ENCODE measurements around the gene ZNF507. TPM values are rescaled to one million over a fixed set of nuclear protein-coding genes. Genes with fewer than 3 reads are reported as not detected.
A peak's percentile ranks its signal among the peaks of the same experiment; 100 is the strongest.

ZNF507 gene
- total RNA-seq, 1 donor from 2014 or later: 17.0 TPM

GRCh38 chr19:32333227-32333626, 12.2 kb upstream of the ZNF507 start:
- Mint-ChIP-seq H3K27ac (ENCODE audit: unreplicated experiment) (no peak overlapping the region), H3K9me3 (ENCODE audit: low read depth) (no peaks in the 10 kb centered on the region), H3K27me3 (ENCODE audit: low read depth) (peaks cover 6% of the 10 kb centered on the region), H3K36me3 (ENCODE audit: low read depth) (no peaks in the 10 kb centered on the region), H3K4me3 (ENCODE audit: unreplicated experiment) (no peak overlapping the region), H3K4me1 (ENCODE audit: low read depth) (no peaks in the 10 kb centered on the region)
- no peak for TF ChIP-seq CTCF (IDR thresholded peaks at IDR 0.05)
- DNase-seq (ENCODE audit: low spot score): no peak

- no peaks in the 10 kb centered on the region for H3K9me3 Mint-ChIP-seq (ENCODE audit: low read depth)
These were observed 8.9 kb upstream of the ZNF507 start for GRCh38 chr19:32336259-32337083.

GRCh38 chr19:32337084-32337808, 8.2 kb upstream of the ZNF507 start:
- H3K4me3 Mint-ChIP-seq (ENCODE audit: unreplicated experiment): no peak overlapping the region
- no peak overlapping the region for H3K27ac Mint-ChIP-seq (ENCODE audit: unreplicated experiment)
- no peak for TF ChIP-seq CTCF (IDR thresholded peaks at IDR 0.05)
- H3K36me3 Mint-ChIP-seq (ENCODE audit: low read depth): no peaks in the 10 kb centered on the region
- DNase-seq (ENCODE audit: low spot score): no peak
- no peaks in the 10 kb centered on the region for H3K9me3 Mint-ChIP-seq (ENCODE audit: low read depth)
- no peaks in the 10 kb centered on the region for H3K4me1 Mint-ChIP-seq (ENCODE audit: low read depth)
- peaks cover 6% of the 10 kb centered on the region for H3K27me3 Mint-ChIP-seq (ENCODE audit: low read depth)

More at GRCh38 chr19:32336259-32337083, 8.9 kb upstream of the ZNF507 start:
- DNase-seq (ENCODE audit: low spot score): no peak
- peak; percentile 45 for TF ChIP-seq CTCF (IDR thresholded peaks at IDR 0.05)
- Mint-ChIP-seq H3K36me3 (ENCODE audit: low read depth) (no peaks in the 10 kb centered on the region), H3K4me3 (ENCODE audit: unreplicated experiment) (no peak overlapping the region), H3K27me3 (ENCODE audit: low read depth) (peaks cover 6% of the 10 kb centered on the region), H3K27ac (ENCODE audit: unreplicated experiment) (no peak overlapping the region), H3K4me1 (ENCODE audit: low read depth) (no peaks in the 10 kb centered on the region)

GRCh38 chr19:32339423-32339822, 6.0 kb upstream of the ZNF507 start:
- DNase-seq (ENCODE audit: low spot score): no peak
- Mint-ChIP-seq H3K27ac (ENCODE audit: unreplicated experiment) (no peak overlapping the region), H3K4me1 (ENCODE audit: low read depth) (no peaks in the 10 kb centered on the region), H3K36me3 (ENCODE audit: low read depth) (no peaks in the 10 kb centered on the region), H3K9me3 (ENCODE audit: low read depth) (no peaks in the 10 kb centered on the region), H3K27me3 (ENCODE audit: low read depth) (peaks cover under 1% of the 10 kb centered on the region), H3K4me3 (ENCODE audit: unreplicated experiment) (no peak overlapping the region)
- no peak for TF ChIP-seq CTCF (IDR thresholded peaks at IDR 0.05)

GRCh38 chr19:32339988-32340874, 5.2 kb upstream of the ZNF507 start:
- Mint-ChIP-seq H3K27me3 (ENCODE audit: low read depth) (no peaks in the 10 kb centered on the region), H3K4me1 (ENCODE audit: low read depth) (no peaks in the 10 kb centered on the region), H3K36me3 (ENCODE audit: low read depth) (no peaks in the 10 kb centered on the region), H3K9me3 (ENCODE audit: low read depth) (no peaks in the 10 kb centered on the region), H3K27ac (ENCODE audit: unreplicated experiment) (no peak overlapping the region), H3K4me3 (ENCODE audit: unreplicated experiment) (no peak overlapping the region)
- peak; percentile 82 for TF ChIP-seq CTCF (IDR thresholded peaks at IDR 0.05)
- DNase-seq (ENCODE audit: low spot score): no peak

Data from chondrocyte (in vitro differentiated cells).